Neural cell (in vitro differentiated cells): ENCODE results near the gene NCAPD2. TPM values are rescaled to one million over a fixed set of nuclear protein-coding genes. Genes with fewer than 3 reads are reported as not detected.

Experiments
- H2AFZ ChIP-seq: fragments of 200-600, 300-800 bp; sonication (generic), shearing (Covaris generic); 2 replicates; pipeline ENCODE4 v1.6.0; 2014; ENCODE audit warnings: low read depth, mild to moderate bottlenecking, antibody characterized with exemption, low read length, moderate library complexity
- H3F3A ChIP-seq: fragments of 200-600 bp; shearing (Covaris generic); 2 replicates; pipeline ENCODE4 v1.6.1; 2016; ENCODE audit warnings: mild to moderate bottlenecking, moderate library complexity, mixed read lengths, antibody characterized with exemption, low read length; ENCODE audit not compliant: insufficient read depth, poor library complexity, severe bottlenecking
- H3K27ac ChIP-seq: fragments of 200-600, 300-800 bp; sonication (generic), shearing (Covaris generic); 2 replicates; pipeline ENCODE4 v1.5.1; 2014; ENCODE audit warnings: mild to moderate bottlenecking, low read length, moderate library complexity
- H3K27me3 ChIP-seq: fragments of 300-800, 200-600 bp; sonication (generic), shearing (Covaris generic); 2 replicates; pipeline ENCODE4 v1.6.0; 2014; ENCODE audit warnings: mild to moderate bottlenecking, low read depth, low read length, moderate library complexity; ENCODE audit not compliant: insufficient read depth
- H3K36me3 ChIP-seq: fragments of 300-800, 200-600 bp; sonication (generic), shearing (Covaris generic); 2 replicates; pipeline ENCODE4 v1.5.1; 2014; ENCODE audit warnings: mild to moderate bottlenecking, antibody characterized with exemption, low read length, moderate library complexity; ENCODE audit not compliant: insufficient read depth
- H3K4me2 ChIP-seq: fragments of 300-800, 200-600 bp; sonication (generic), shearing (Covaris generic); 2 replicates; pipeline ENCODE4 v1.6.0; 2014; ENCODE audit warnings: mild to moderate bottlenecking, low read length
- H3K4me3 ChIP-seq: fragments of 300-800, 200-600 bp; sonication (generic), shearing (Covaris generic); 2 replicates; pipeline ENCODE4 v1.5.1; 2014; ENCODE audit warnings: mild to moderate bottlenecking, low read length, moderate library complexity
- H3K79me2 ChIP-seq: fragments of 200-600 bp; shearing (Covaris generic); replicated peaks from 2 replicates; pipeline ENCODE4 v1.6.0; 2014; ENCODE audit warnings: mild to moderate bottlenecking, low read length, moderate library complexity; ENCODE audit not compliant: insufficient read depth
- H3K9ac ChIP-seq: fragments of 300-800, 200-600 bp; sonication (generic), shearing (Covaris generic); 2 replicates; pipeline ENCODE4 v1.6.1; 2016; ENCODE audit warnings: mild to moderate bottlenecking, low read length, mixed read lengths
- H3K9me2 ChIP-seq: fragments of 200-600 bp; shearing (Covaris generic); 2 replicates; pipeline ENCODE4 v1.6.1; 2016; ENCODE audit warnings: mild to moderate bottlenecking, low read length, mixed read lengths; ENCODE audit not compliant: insufficient read depth
- H3K9me3 ChIP-seq: fragments of 200-600, 300-800 bp; sonication (generic), shearing (Covaris generic); 2 replicates; pipeline ENCODE4 v1.6.1; 2016; ENCODE audit warnings: mild to moderate bottlenecking, mixed run types, low read length, moderate library complexity, mixed read lengths
- H4K20me1 ChIP-seq: fragments of 200-600 bp; shearing (Covaris generic); 2 replicates; pipeline ENCODE4 v1.6.1; 2016; ENCODE audit warnings: mild to moderate bottlenecking, mixed run types; ENCODE audit not compliant: insufficient read depth
- EP300 ChIP-seq: fragments of 450-650 bp; conservative IDR thresholded peaks from 2 replicates; pipeline ENCODE4 v1.6.1; 2014; ENCODE audit warnings: antibody characterized with exemption, mild to moderate bottlenecking, moderate library complexity; ENCODE audit not compliant: poor library complexity, severe bottlenecking
- EZH2 ChIP-seq: fragments of 200-600, 300-800 bp; shearing (Covaris generic), sonication (generic); IDR thresholded peaks from 2 replicates; pipeline ENCODE4 v1.6.1; 2014; ENCODE audit warnings: antibody characterized with exemption, low read length, borderline replicate concordance, mild to moderate bottlenecking; ENCODE audit not compliant: insufficient read depth, poor library complexity, severe bottlenecking
- MXI1 ChIP-seq: fragments of 450-650 bp; conservative IDR thresholded peaks from 2 replicates; pipeline ENCODE4 v1.6.1; 2014; ENCODE audit warnings: antibody characterized with exemption, mild to moderate bottlenecking; ENCODE audit not compliant: poor library complexity, severe bottlenecking
- POLR2AphosphoS5 ChIP-seq: IDR thresholded peaks from 2 replicates; pipeline ENCODE4 v1.6.1; 2012
- RAD21 ChIP-seq: fragments of 450-650 bp; conservative IDR thresholded peaks from 2 replicates; pipeline ENCODE4 v1.6.1; 2014; ENCODE audit warnings: antibody characterized with exemption, mild to moderate bottlenecking, moderate library complexity
- SMC3 ChIP-seq: fragments of 450-650 bp; conservative IDR thresholded peaks from 2 replicates; pipeline ENCODE4 v1.6.1; 2014; ENCODE audit warnings: antibody characterized with exemption, mild to moderate bottlenecking, moderate library complexity; ENCODE audit not compliant: poor library complexity
- TAF1 ChIP-seq: IDR thresholded peaks from 2 replicates; pipeline ENCODE4 v1.6.1; 2012; ENCODE audit warnings: low read depth
- polyA plus RNA-seq: library from polyadenylated mRNA; depleted of rRNA; stranded (reverse); fragments of >200 nt; gene quantifications from 2 replicates; pipeline ENCODE4 v1.2.3, GENCODE V29; 2014
- TF ChIP-seq, protein P1 (sequence below): IDR thresholded peaks from 2 replicates; pipeline ENCODE4 v1.6.1; 2012; ENCODE audit warnings: borderline replicate concordance
- TF ChIP-seq, protein P2 (sequence below): fragments of 450-650 bp; IDR thresholded peaks from 2 replicates; pipeline ENCODE4 v1.5.1; 2014; ENCODE audit warnings: antibody characterized with exemption, mild to moderate bottlenecking, moderate library complexity; ENCODE audit not compliant: poor library complexity, severe bottlenecking

NCAPD2 gene
- polyA plus RNA-seq, 1 donor from 2014 or later = 4.5 TPM

GRCh38 chr12:6553051-6553868, 59.4 kb downstream of the NCAPD2 start:
- peaks cover 5% of the 10 kb centered on the region for H4K20me1 ChIP-seq
- no peaks in the 10 kb centered on the region for H3K27me3 ChIP-seq
- H2AFZ ChIP-seq = no peak overlapping the region
- no peaks in the 10 kb centered on the region for H3K9me2 ChIP-seq
- no peaks in the 10 kb centered on the region for H3K36me3 ChIP-seq
- peak overlapping the region; percentile 91 for H3K4me3 ChIP-seq
- no peak overlapping the region for H3K27ac ChIP-seq
- no peaks in the 10 kb centered on the region for H3K9me3 ChIP-seq
- H3K79me2 ChIP-seq = peaks cover 30% of the 10 kb centered on the region
- peak overlapping the region; percentile 75 for H3K9ac ChIP-seq
- H3K4me2 ChIP-seq = peak overlapping the region; percentile 55
- TF ChIP-seq POLR2AphosphoS5 (no peak), TAF1 (no peak), SMC3 (no peak), EP300 (no peak), EZH2 (no peak), MXI1 (no peak), RAD21 (no peak)
- TF ChIP-seq, protein P1, sequence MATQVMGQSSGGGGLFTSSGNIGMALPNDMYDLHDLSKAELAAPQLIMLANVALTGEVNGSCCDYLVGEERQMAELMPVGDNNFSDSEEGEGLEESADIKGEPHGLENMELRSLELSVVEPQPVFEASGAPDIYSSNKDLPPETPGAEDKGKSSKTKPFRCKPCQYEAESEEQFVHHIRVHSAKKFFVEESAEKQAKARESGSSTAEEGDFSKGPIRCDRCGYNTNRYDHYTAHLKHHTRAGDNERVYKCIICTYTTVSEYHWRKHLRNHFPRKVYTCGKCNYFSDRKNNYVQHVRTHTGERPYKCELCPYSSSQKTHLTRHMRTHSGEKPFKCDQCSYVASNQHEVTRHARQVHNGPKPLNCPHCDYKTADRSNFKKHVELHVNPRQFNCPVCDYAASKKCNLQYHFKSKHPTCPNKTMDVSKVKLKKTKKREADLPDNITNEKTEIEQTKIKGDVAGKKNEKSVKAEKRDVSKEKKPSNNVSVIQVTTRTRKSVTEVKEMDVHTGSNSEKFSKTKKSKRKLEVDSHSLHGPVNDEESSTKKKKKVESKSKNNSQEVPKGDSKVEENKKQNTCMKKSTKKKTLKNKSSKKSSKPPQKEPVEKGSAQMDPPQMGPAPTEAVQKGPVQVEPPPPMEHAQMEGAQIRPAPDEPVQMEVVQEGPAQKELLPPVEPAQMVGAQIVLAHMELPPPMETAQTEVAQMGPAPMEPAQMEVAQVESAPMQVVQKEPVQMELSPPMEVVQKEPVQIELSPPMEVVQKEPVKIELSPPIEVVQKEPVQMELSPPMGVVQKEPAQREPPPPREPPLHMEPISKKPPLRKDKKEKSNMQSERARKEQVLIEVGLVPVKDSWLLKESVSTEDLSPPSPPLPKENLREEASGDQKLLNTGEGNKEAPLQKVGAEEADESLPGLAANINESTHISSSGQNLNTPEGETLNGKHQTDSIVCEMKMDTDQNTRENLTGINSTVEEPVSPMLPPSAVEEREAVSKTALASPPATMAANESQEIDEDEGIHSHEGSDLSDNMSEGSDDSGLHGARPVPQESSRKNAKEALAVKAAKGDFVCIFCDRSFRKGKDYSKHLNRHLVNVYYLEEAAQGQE = no peak
- TF ChIP-seq, protein P2, sequence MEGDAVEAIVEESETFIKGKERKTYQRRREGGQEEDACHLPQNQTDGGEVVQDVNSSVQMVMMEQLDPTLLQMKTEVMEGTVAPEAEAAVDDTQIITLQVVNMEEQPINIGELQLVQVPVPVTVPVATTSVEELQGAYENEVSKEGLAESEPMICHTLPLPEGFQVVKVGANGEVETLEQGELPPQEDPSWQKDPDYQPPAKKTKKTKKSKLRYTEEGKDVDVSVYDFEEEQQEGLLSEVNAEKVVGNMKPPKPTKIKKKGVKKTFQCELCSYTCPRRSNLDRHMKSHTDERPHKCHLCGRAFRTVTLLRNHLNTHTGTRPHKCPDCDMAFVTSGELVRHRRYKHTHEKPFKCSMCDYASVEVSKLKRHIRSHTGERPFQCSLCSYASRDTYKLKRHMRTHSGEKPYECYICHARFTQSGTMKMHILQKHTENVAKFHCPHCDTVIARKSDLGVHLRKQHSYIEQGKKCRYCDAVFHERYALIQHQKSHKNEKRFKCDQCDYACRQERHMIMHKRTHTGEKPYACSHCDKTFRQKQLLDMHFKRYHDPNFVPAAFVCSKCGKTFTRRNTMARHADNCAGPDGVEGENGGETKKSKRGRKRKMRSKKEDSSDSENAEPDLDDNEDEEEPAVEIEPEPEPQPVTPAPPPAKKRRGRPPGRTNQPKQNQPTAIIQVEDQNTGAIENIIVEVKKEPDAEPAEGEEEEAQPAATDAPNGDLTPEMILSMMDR = no peak
- H3F3A ChIP-seq = no peaks in the 10 kb centered on the region

GRCh38 chr12:6554168-6555017, 60.5 kb downstream of the NCAPD2 start:
- H3K9me3 ChIP-seq = no peaks in the 10 kb centered on the region
- H3K9me2 ChIP-seq = no peaks in the 10 kb centered on the region
- peak overlapping the region; percentile 91 for H3K4me3 ChIP-seq
- peak overlapping the region; percentile 75 for H3K9ac ChIP-seq
- TF ChIP-seq RAD21 (peak; percentile 52), SMC3 (peak; percentile 71), TAF1 (peak; percentile 28), EZH2 (no peak), MXI1 (peak; percentile 19), EP300 (no peak), POLR2AphosphoS5 (no peak)
- TF ChIP-seq, protein P2 = peak; percentile 76
- TF ChIP-seq, protein P1 = no peak
- peaks cover 30% of the 10 kb centered on the region for H3K79me2 ChIP-seq
- no peak overlapping the region for H3K27ac ChIP-seq
- peak overlapping the region; percentile 68 for H3K4me2 ChIP-seq
- H3F3A ChIP-seq = no peaks in the 10 kb centered on the region
- peaks cover 5% of the 10 kb centered on the region for H4K20me1 ChIP-seq
- H2AFZ ChIP-seq = no peak overlapping the region
- H3K27me3 ChIP-seq = no peaks in the 10 kb centered on the region
- no peaks in the 10 kb centered on the region for H3K36me3 ChIP-seq
